Placental pericyte (primary cell): ENCODE measurements around the gene STX5. TPM values are rescaled to one million over a fixed set of nuclear protein-coding genes. Genes with fewer than 3 reads are reported as not detected.

Source experiments
- small RNA-seq: library from RNA; depleted of rRNA; stranded (forward); fragments of <200 nt; gene quantifications from one replicate; pipeline ENCODE3, GENCODE V24; 2012; ENCODE audit warnings: low replicate concordance
- total RNA-seq: library from RNA; depleted of rRNA; stranded (reverse); fragments of >200 nt; gene quantifications from 2 replicates; pipeline ENCODE4 v1.2.3, GENCODE V29; 2012

The STX5 gene, protein sequence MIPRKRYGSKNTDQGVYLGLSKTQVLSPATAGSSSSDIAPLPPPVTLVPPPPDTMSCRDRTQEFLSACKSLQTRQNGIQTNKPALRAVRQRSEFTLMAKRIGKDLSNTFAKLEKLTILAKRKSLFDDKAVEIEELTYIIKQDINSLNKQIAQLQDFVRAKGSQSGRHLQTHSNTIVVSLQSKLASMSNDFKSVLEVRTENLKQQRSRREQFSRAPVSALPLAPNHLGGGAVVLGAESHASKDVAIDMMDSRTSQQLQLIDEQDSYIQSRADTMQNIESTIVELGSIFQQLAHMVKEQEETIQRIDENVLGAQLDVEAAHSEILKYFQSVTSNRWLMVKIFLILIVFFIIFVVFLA
- 48.7 and 70.2 TPM in 2 replicates for total RNA-seq

DNA sequence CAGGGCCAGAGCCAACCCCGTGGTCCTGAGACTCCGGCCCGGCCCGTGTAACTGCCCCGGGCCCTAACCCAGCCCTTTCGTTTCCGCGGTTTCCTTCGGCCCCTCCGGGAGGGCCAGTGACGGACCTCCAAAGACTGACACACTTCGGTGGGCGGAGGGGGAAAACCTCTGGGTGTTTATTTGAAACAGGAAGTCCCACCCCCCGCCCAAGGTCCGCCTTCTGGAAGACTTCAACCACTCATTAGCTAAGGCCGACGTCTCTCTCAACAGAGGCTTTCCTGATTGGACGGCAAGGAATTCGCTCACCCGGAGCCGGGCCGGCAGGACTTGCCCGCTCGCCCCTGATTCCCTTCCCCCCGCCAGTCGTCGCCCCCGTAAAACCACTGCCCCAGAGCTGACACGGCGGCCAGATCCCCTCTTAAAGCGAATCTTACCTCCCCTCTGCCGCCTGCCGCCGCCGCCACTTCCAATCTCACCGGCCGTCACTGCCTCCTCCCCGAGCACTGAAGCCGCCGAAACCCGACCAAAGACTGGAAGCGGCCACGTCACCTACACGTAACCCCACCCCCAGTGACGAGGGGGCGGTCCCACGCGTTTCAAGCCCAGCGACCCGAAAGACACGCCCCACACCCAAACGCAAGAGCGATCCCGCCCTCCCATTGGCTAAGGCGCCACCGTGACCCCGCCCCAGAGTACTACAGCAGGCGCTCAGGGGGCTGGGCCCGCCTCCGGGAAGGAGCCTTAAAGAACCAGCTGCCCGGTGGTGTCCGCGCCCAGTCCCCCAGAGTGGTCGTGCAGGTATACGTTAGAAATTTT, at the start of gene STX5:
Gene STX5 (minus strand): TSS at position 532 of the 816 bp plus-strand sequence. CDS start 808 bp downstream, outside the sequence.

DNA sequence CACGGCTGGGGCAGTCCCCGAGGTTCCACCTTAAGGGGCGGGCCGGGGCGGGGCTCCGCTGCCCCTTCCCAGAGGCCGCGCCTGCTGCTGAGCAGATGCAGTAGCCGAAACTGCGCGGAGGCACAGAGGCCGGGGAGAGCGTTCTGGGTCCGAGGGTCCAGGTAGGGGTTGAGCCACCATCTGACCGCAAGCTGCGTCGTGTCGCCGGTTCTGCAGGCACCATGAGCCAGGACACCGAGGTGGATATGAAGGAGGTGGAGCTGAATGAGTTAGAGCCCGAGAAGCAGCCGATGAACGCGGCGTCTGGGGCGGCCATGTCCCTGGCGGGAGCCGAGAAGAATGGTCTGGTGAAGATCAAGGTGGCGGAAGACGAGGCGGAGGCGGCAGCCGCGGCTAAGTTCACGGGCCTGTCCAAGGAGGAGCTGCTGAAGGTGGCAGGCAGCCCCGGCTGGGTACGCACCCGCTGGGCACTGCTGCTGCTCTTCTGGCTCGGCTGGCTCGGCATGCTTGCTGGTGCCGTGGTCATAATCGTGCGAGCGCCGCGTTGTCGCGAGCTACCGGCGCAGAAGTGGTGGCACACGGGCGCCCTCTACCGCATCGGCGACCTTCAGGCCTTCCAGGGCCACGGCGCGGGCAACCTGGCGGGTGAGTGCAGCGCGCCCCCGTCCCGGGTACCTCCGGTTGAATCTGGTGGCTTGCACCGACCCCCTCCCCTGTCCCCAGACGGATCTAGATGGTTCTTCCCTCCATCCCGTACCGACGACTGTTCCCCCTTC, 49.1 kb upstream of the STX5 start, which contains the start of gene SLC3A2:
Gene SLC3A2 (plus strand): TSS at position 94 of the 776 bp plus-strand sequence. CDS start 128 bp downstream, at position 222.

DNA sequence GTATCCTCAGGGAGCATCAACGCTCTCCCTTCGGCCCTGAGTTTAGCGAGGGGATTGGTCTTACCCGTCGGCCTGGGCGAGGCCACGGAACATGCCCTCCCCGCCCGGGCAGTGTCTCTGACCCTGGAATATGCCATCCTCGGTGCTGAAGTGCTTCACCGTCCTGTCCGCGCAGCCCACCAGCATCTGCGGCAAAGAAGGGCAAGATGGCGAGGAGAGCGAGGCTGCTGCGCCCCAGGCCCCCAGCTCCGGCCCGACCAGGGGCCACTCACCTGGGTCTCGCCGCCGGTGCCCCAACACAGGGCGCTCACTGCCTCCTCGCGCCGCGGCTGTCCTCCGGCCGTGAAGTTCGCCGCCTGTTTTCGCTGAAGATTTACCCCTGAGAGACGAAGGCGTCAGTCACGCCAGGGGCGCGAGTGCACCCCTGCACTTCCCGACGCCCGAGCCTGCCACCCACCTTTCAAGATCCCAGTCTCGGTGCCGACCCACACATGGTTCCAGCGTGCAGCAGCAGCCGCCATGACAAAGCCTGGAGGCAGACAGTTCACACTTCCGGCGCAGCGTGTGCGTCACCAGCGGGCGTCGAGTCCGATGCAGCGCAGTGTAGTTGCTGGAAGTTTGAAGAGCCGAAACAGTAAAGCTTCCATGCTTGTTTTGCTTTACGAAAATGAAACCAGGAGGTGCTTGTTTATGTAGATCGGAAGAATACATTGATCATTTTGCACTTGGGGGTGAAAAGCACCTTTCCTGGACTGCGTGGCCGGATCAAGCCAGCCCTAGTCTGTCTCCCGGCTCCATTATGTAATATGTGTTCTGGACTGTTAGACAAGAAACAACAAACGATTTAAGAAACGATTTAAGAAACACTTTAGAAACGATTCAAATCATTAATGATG, 7.4 kb upstream of the STX5 start, which contains the start of gene WDR74:
Gene WDR74 (minus strand): TSS at position 541 of the 896 bp plus-strand sequence. CDS start 20 bp downstream, at position 521.

DNA sequence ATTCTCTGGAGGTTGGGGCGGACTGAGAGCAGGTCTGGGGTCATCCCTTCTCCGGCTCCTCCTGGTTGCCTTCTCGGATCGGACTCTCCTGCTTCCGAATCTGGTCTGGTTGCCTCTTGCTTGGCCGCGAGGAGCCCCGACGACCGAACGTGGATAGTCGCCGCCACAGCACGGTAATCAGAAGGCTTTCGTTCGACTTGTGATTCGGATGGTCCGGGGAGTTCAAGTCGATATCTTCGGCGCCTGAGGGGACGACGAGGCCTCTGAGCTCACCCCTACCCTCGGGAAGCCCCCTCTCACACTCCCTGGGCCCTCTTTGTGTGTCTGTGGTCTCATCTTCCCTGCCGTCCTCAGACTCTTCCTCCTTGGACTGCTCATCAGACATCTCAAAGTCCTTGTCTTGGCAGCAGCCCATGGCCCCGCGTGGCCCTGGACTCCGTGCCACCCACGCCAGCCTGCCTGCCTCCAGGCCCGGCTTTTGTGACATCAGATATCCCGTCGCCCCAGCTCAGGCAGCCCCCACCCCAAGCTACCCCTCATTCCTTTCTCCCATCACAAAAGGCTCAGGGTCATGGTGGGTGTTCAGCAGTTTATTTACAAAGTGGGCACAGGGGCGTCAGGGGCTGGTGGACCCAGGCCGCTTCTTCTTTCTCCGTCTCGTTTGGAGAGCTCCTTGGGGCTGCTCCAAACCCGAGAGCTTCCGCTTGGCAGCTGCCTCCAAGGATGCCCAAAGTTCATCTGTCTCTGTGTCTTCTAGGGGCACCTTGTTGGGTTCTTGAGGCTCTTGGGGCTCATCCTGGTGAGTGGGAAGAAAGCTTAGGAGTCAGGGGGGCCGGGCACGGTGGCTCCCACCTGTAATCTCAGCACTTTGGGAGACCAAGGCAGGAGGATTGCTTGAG, 734 bp upstream of the STX5 start, which contains the start of gene TEX54:
Gene TEX54 (minus strand): TSS at position 506 of the 899 bp plus-strand sequence.

DNA sequence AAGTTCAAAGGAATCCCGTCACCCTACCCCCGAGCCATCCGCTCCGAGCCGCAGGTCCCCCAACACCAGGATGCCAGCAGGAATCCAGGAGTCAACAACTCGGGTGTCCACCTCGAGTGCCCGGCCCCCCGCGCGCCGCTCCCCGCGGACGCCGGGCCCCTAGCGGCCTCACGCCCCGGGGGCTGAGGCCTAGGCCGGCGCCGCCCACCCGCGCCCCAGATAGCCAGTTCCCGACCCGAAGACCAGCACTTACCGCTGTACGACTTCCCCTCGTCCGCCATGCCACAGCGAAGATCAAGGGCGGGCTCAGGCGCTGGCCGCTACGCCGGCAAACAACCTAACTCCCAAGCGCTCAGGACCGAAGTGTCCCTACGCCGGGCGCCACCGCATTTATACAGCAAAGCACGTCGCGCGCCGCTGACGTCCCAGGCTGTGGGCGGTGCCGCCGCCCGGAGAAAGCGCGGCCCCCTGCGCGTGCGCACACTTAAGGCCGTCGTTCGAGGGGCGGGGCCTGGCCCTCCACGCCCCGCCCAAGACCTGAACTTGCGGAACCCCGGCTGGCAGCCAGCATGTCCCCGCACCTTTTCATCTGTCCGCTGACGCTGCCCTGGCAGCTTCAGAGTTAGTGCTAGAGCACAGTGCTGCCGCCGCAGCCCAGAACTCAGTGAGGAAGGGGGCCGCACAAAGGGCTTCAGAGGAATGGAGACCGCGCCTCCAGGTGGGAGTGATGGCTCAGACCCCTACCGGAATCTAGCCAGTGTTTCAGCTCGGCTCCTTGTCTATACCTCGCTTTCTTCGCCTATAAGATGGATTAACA, 26.6 kb downstream of the STX5 start, which contains the start of gene NXF1:
Gene NXF1 (minus strand): TSS at position 365 of the 817 bp plus-strand sequence. CDS start 84 bp downstream, at position 281.

DNA sequence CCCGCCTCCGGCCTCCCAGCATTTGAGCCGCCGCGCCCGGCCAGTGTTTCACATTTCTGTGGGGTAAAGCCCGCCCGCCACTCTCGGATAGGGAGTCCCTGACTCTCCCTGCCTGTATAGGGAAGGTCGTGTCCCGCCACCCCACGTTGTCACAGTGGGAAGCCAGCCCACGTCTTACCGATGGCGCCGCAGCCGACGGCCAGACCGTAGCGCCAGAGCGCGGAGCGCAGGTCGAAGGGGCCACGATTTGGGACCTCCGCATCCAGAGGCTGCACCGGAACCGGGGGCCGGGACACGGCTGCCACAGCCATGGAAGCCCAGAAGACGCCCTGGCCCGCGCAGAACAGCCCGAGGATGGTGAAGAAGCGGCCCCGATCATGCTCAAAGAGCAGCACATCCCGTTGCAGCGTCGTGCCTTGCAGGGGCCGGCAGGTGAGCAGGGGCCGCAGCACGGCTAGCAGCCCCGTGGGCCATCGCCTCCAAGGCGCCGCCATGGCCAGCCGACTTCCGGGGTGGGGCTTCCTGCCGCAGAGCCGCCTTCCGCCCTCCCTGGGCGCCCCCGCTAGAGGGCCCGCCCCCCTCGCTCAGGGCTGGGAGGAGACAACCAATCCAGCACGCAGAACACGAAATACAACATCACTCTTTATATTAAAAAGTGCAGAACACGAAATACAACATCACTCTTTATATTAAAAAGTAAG, 40.2 kb downstream of the STX5 start, which contains the start of gene TMEM223:
Gene TMEM223 (minus strand): TSS at position 506 of the 701 bp plus-strand sequence. CDS start 12 bp downstream, at position 494.

DNA sequence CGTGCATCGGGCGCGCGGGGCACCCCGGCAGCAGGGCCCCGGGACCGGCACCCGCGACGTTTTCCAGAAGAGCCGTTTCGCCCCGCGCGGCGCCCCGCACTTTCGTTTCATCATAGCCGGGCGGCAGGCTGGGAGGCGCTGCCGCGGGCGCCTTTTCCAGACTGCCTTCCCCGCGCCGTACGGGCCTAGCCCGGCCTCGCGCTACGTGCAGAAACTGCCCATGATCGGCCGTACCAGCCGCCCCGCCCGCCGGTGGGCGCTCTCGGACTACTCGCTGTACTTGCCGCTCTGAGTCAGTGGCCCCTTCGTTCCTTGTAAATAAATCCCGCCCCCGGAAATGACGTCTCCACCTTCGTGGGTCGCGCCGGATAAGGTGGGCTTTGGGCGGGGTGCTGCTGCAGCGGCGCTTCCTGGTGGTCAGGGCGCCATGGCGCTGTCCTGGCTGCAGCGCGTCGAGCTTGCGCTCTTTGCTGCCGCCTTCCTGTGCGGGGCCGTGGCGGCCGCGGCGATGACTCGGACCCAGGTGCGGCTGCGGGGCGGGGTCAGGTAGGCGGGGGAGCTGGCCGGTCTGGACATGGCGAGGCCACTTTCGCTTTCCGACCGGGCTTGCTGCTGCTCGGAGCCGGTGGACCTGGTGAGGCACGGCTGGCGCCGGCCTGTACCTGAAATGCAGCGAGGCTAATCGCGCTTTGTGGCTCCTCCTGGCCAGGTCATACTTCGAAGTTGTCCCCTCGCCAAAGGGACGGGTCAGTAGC, 44.7 kb downstream of the STX5 start, which contains the start of gene TMEM179B:
Gene TMEM179B (plus strand): TSS at position 398 of the 755 bp plus-strand sequence. CDS start 30 bp downstream, at position 428.

DNA sequence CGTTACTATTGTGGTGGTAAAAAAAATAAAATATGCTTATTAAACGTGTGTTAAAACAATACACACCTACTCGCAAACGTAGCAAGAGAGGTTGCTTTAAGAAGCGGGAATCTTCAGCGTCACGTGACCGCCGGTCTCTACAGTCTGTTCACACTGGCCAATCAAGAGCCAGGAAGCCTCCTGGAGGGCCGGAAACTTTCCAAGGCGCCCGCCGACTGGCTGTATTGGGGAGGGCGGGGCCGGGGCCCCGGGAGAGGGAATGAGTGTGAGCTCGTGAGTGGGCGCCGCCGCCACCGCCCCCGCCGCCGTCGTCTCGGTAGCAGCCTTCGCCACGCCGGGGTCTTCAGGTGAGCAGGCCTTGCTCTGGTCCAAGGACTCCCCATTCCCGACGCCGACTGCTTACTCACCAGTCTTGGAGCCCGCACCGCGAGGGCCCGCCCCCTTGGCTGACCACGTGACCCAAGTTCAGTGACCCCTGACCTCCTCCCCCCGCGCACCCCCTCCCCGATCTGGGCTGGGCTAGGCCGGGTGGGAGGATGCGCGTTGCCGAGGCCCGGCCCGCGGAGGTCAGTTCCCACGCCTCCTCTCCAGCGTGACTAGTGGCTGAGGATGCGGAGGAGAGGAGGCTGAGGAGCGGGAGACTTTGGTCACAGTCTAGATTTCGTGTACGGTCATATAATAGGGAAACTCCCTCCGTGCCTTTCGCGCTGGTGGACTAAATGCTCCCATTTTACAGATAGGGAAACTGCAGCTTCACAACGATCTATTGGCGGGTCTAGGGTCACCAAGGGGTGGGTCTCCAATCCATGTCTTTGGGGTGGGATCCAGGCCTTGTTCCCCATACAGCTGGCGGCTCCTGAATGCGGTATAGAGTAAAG, 60.5 kb downstream of the STX5 start, which contains the start of gene TAF6L:
Gene TAF6L (plus strand): TSS at position 253 of the 878 bp plus-strand sequence. CDS start 4,388 bp downstream, outside the sequence.

Small RNA genes lying within 50 kb of the gene (small RNA-seq; reads per million reads assigned to genes)
- gene MIR6514 (0.65 reads per million, percentile 28 among the genes with 10 or more reads in this experiment), gene RF00099 (not detected), gene RNU6-118P (not detected), gene SNORD22 (not detected), gene SNORD26 (not detected), gene SNORD27 (not detected), gene SNORD28 (not detected), gene SNORD30 (50.8 reads per million, percentile 98 among the genes with 10 or more reads in this experiment)

Other genes with a start within 250 kb of the STX5 start
- gene TUT1, start 240.5 kb downstream of the STX5 start, total RNA-seq = 7.4 and 8.4 TPM in 2 replicates
- gene MTA2, start 230.2 kb downstream of the STX5 start, total RNA-seq = 82.7 and 179 TPM in 2 replicates
- gene EML3, start 219.3 kb downstream of the STX5 start, total RNA-seq = 17.9 and 20.3 TPM in 2 replicates
- 1.3 and 4.6 TPM in 2 replicates for gene ROM1, start 218.8 kb downstream of the STX5 start, total RNA-seq
- 34.6 and 47.0 TPM in 2 replicates for gene B3GAT3, start 210.1 kb downstream of the STX5 start, total RNA-seq
- 222 and 365 TPM in 2 replicates for gene GANAB, start 185.4 kb downstream of the STX5 start, total RNA-seq
- gene INTS5, start 178.7 kb downstream of the STX5 start, total RNA-seq = 19.0 and 38.4 TPM in 2 replicates
- gene C11orf98, start 166.8 kb downstream of the STX5 start, total RNA-seq = 19.9 and 31.8 TPM in 2 replicates
- 5.3 and 10.0 TPM in 2 replicates for gene CSKMT, start 166.7 kb downstream of the STX5 start, total RNA-seq
- gene UQCC3, start 160.4 kb downstream of the STX5 start, total RNA-seq = 4.6 and 7.6 TPM in 2 replicates
- gene LBHD1, start 159.8 kb downstream of the STX5 start, total RNA-seq = 5.2 and 5.5 TPM in 2 replicates
- gene UBXN1, start 153.0 kb downstream of the STX5 start, total RNA-seq = 62.4 and 230 TPM in 2 replicates
- gene LRRN4CL, start 142.5 kb downstream of the STX5 start, total RNA-seq = 3.7 and 4.7 TPM in 2 replicates
- 42.2 and 63.7 TPM in 2 replicates for gene BSCL2, start 124.6 kb downstream of the STX5 start, total RNA-seq
- gene GNG3, start 124.4 kb downstream of the STX5 start, total RNA-seq = not detected in 2 replicates
- gene HNRNPUL2, start 104.6 kb downstream of the STX5 start, total RNA-seq = 7.0 and 16.3 TPM in 2 replicates
- gene TTC9C, start 103.6 kb downstream of the STX5 start, total RNA-seq = 39.8 and 49.1 TPM in 2 replicates
- 15.1 and 18.3 TPM in 2 replicates for gene ZBTB3, start 77.9 kb downstream of the STX5 start, total RNA-seq
- 54.0 and 56.0 TPM in 2 replicates for gene POLR2G, start 70.5 kb downstream of the STX5 start, total RNA-seq
- 19.3 and 29.5 TPM in 2 replicates for gene TAF6L, start 60.7 kb downstream of the STX5 start, total RNA-seq
- 42.2 and 50.7 TPM in 2 replicates for gene TMEM179B, start 44.6 kb downstream of the STX5 start, total RNA-seq
- 11.2 and 21.0 TPM in 2 replicates for gene TMEM223, start 40.0 kb downstream of the STX5 start, total RNA-seq
- 35.2 and 49.5 TPM in 2 replicates for gene NXF1, start 26.6 kb downstream of the STX5 start, total RNA-seq
- gene TEX54, start 790 bp upstream of the STX5 start, total RNA-seq = not detected in 2 replicates
- 44.6 and 56.4 TPM in 2 replicates for gene WDR74, start 7.5 kb upstream of the STX5 start, total RNA-seq
- 160 and 906 TPM in 2 replicates for gene SLC3A2, start 48.8 kb upstream of the STX5 start, total RNA-seq
- gene CHRM1, start 89.3 kb upstream of the STX5 start, total RNA-seq = not detected in 2 replicates
- not detected in 2 replicates for gene SLC22A6, start 152.9 kb upstream of the STX5 start, total RNA-seq
- not detected in 2 replicates for gene SLC22A8, start 183.8 kb upstream of the STX5 start, total RNA-seq